Parathyroid adenoma (tissue), 2 donors: ENCODE data around the gene DEGS1.

Experiments used
- H2AFZ ChIP-seq: fragments of 300-600 bp; sonication (generic); one replicate; pipeline ENCODE4 v1.7.0; 2017; ENCODE audit warnings: antibody characterized with exemption, mild to moderate bottlenecking
- H3K27ac ChIP-seq: fragments of 300-600 bp; sonication (generic); one replicate; pipeline ENCODE4 v1.7.0; 2017
- H3K27me3 ChIP-seq: fragments of 300-600 bp; sonication (generic); one replicate; pipeline ENCODE4 v1.7.0; 2017; ENCODE audit warnings: low read length; ENCODE audit not compliant: control insufficient read depth, insufficient read depth
- H3K36me3 ChIP-seq: fragments of 300-600 bp; sonication (generic); one replicate; pipeline ENCODE4 v1.7.0; 2017; ENCODE audit warnings: low read length; ENCODE audit not compliant: control insufficient read depth, insufficient read depth
- H3K4me1 ChIP-seq: fragments of 300-600 bp; sonication (generic); one replicate; pipeline ENCODE4 v1.7.0; 2017; ENCODE audit warnings: control low read depth
- H3K4me2 ChIP-seq: fragments of 300-600 bp; sonication (generic); one replicate; pipeline ENCODE4 v1.7.0; 2017; ENCODE audit warnings: low read length
- H3K4me3 ChIP-seq: fragments of 300-600 bp; sonication (generic); one replicate; pipeline ENCODE4 v1.7.0; 2017; ENCODE audit warnings: low read depth, low read length
- H3K79me2 ChIP-seq: fragments of 300-600 bp; sonication (generic); one replicate; pipeline ENCODE4 v1.7.0; 2017; ENCODE audit warnings: control low read depth
- H3K9ac ChIP-seq: fragments of 300-600 bp; sonication (generic); one replicate; pipeline ENCODE4 v1.7.0; 2017; ENCODE audit warnings: mild to moderate bottlenecking
- H3K9me3 ChIP-seq: fragments of 300-600 bp; sonication (generic); one replicate; pipeline ENCODE4 v1.7.0; 2017; ENCODE audit warnings: low read length; ENCODE audit not compliant: control insufficient read depth
- CTCF ChIP-seq: fragments of 300-600 bp; sonication (generic); IDR thresholded peaks from one replicate; pipeline ENCODE4 v1.7.0; 2017; ENCODE audit warnings: antibody characterized with exemption, mild to moderate bottlenecking
- donor health status: primary hyperparathyroidism.

The DEGS1 gene

GRCh38 chr1:224217655-224218623, 34.9 kb downstream of the DEGS1 start:
- no peak overlapping the region for H2AFZ ChIP-seq
- TF ChIP-seq CTCF, result no peak
- no peaks in the 10 kb centered on the region for H3K9me3 ChIP-seq
- no peaks in the 10 kb centered on the region for H3K36me3 ChIP-seq
- H3K79me2 ChIP-seq, result no peaks in the 10 kb centered on the region
- H3K4me1 ChIP-seq, result no peaks in the 10 kb centered on the region
- no peak overlapping the region for H3K9ac ChIP-seq
- no peak overlapping the region for H3K4me2 ChIP-seq
- no peak overlapping the region for H3K4me3 ChIP-seq
- H3K27me3 ChIP-seq, result no peaks in the 10 kb centered on the region
- H3K27ac ChIP-seq, result no peak overlapping the region

- H3K4me2 ChIP-seq, result no peak overlapping the region
- no peak overlapping the region for H3K9ac ChIP-seq
- H2AFZ ChIP-seq, result peak overlapping the region; percentile 42
- H3K36me3 ChIP-seq, result no peaks in the 10 kb centered on the region
- TF ChIP-seq CTCF, result no peak
- H3K27ac ChIP-seq, result no peak overlapping the region
- H3K79me2 ChIP-seq, result no peaks in the 10 kb centered on the region
- H3K9me3 ChIP-seq, result no peaks in the 10 kb centered on the region
- no peak overlapping the region for H3K4me3 ChIP-seq
- H3K27me3 ChIP-seq, result no peaks in the 10 kb centered on the region
- no peaks in the 10 kb centered on the region for H3K4me1 ChIP-seq
Observed at GRCh38 chr1:224219011-224219611, 36.1 kb downstream of the DEGS1 start.

- no peaks in the 10 kb centered on the region for H3K27me3 ChIP-seq
Observed at GRCh38 chr1:224219612-224220059, 36.6 kb downstream of the DEGS1 start.

GRCh38 chr1:224223819-224224714, 41.0 kb downstream of the DEGS1 start:
- Histone ChIP-seq H3K27ac (no peak overlapping the region), H3K9me3 (no peaks in the 10 kb centered on the region), H3K9ac (no peak overlapping the region), H3K4me3 (no peak overlapping the region), H3K27me3 (no peaks in the 10 kb centered on the region), H3K79me2 (no peaks in the 10 kb centered on the region), H3K36me3 (no peaks in the 10 kb centered on the region), H3K4me2 (no peak overlapping the region), H3K4me1 (no peaks in the 10 kb centered on the region), H2AFZ (no peak overlapping the region)
- no peak for TF ChIP-seq CTCF

More at GRCh38 chr1:224219612-224220059, 36.6 kb downstream of the DEGS1 start:
- Histone ChIP-seq H2AFZ (no peak overlapping the region), H3K9me3 (no peaks in the 10 kb centered on the region), H3K4me1 (no peaks in the 10 kb centered on the region), H3K4me2 (no peak overlapping the region), H3K36me3 (no peaks in the 10 kb centered on the region), H3K9ac (no peak overlapping the region), H3K27ac (no peak overlapping the region), H3K4me3 (no peak overlapping the region), H3K79me2 (no peaks in the 10 kb centered on the region)
- no peak for TF ChIP-seq CTCF
